HG03103 (cell line): Measurements from ENCODE around the gene ASB11.
"Not testable (repeated sequence)": the region's sequence is repeated elsewhere in the genome, so short reads cannot be mapped to it uniquely, and the experiment has no call there.

Experiments
- ATAC-seq: cut with Tn5 transposase; IDR thresholded peaks from one replicate; pipeline ENCODE4 v1.9.1; 2021; ENCODE audit warnings: low read depth; ENCODE audit not compliant: unreplicated experiment

Gene ASB11

GRCh38 chrX:15310117-15310516, 5.3 kb downstream of the ASB11 start:
- ATAC-seq = no peak

GRCh38 chrX:15305899-15306298, 9.5 kb downstream of the ASB11 start:
- not testable (repeated sequence) for ATAC-seq

GRCh38 chrX:15301924-15302323, 13.5 kb downstream of the ASB11 start:
- no peak for ATAC-seq

- ATAC-seq = no peak
Observed at GRCh38 chrX:15299941-15300851, 15.2 kb downstream of the ASB11 start.

- no peak for ATAC-seq
Observed at GRCh38 chrX:15298780-15299179, 16.7 kb downstream of the ASB11 start.

- no peak for ATAC-seq
Observed at GRCh38 chrX:15298201-15298600, 17.2 kb downstream of the ASB11 start.

- ATAC-seq = no peak
Observed at GRCh38 chrX:15293451-15293850, 22.0 kb downstream of the ASB11 start.

- no peak for ATAC-seq
Observed at GRCh38 chrX:15292861-15293260, 22.6 kb downstream of the ASB11 start.

GRCh38 chrX:15277604-15278003, 37.8 kb downstream of the ASB11 start:
- ATAC-seq = no peak

GRCh38 chrX:15274946-15275345, 40.5 kb downstream of the ASB11 start:
- no peak for ATAC-seq

- not testable (repeated sequence) for ATAC-seq
Observed at GRCh38 chrX:15273275-15273674, 42.2 kb downstream of the ASB11 start.

- no peak for ATAC-seq
Observed at GRCh38 chrX:15271757-15272156, 43.7 kb downstream of the ASB11 start.

GRCh38 chrX:15269618-15270521, 45.6 kb downstream of the ASB11 start, which contains the start of gene ASB9:
Gene ASB9, minus strand, starts transcription at chrX:15270083. Its CDS starts 209 bp downstream, at chrX:15269874.
- no peak for ATAC-seq

GRCh38 chrX:15269120-15269519, 46.3 kb downstream of the ASB11 start:
- ATAC-seq = no peak

- no peak for ATAC-seq
Observed at GRCh38 chrX:15254852-15255251, 60.6 kb downstream of the ASB11 start.

GRCh38 chrX:15245896-15246295, 69.5 kb downstream of the ASB11 start:
- ATAC-seq = no peak

- no peak for ATAC-seq
Observed at GRCh38 chrX:15244421-15244820, 71.0 kb downstream of the ASB11 start.

- no peak for ATAC-seq
Observed at GRCh38 chrX:15242899-15243555, 72.4 kb downstream of the ASB11 start.

- no peak for ATAC-seq
Observed at GRCh38 chrX:15241301-15241700, 74.1 kb downstream of the ASB11 start.

- ATAC-seq = no peak
Observed at GRCh38 chrX:15240414-15240813, 75.0 kb downstream of the ASB11 start.

GRCh38 chrX:15236146-15236545, 79.3 kb downstream of the ASB11 start:
- no peak for ATAC-seq
